GM18517 (cell line): ENCODE results near the gene SNX25.
"Not testable (repeated sequence)": the region's sequence is repeated elsewhere in the genome, so short reads cannot be mapped to it uniquely, and the experiment has no call there.

Experiments
- ATAC-seq: cut with Tn5 transposase; IDR thresholded peaks from one replicate; pipeline ENCODE4 v1.9.1; 2021; ENCODE audit warnings: mild to moderate bottlenecking, moderate library complexity; ENCODE audit not compliant: unreplicated experiment

SNX25 gene

GRCh38 chr4:185298728-185299430 lies 89.5 kb downstream of the SNX25 start:
- no peak for ATAC-seq

- no peak for ATAC-seq
Measured at GRCh38 chr4:185304541-185304940, 95.1 kb downstream of the SNX25 start.

GRCh38 chr4:185304944-185305690 lies 95.7 kb downstream of the SNX25 start:
- ATAC-seq, result peak; percentile 54

- no peak for ATAC-seq
Measured at GRCh38 chr4:185305979-185306442, 96.6 kb downstream of the SNX25 start.

GRCh38 chr4:185307136-185307950 lies 97.9 kb downstream of the SNX25 start:
- ATAC-seq, result peak; percentile 71

GRCh38 chr4:185309770-185310169 lies 100.4 kb downstream of the SNX25 start:
- peak; percentile 65 for ATAC-seq

- peak; percentile 22 for ATAC-seq
Measured at GRCh38 chr4:185311113-185311888, 101.9 kb downstream of the SNX25 start.

- ATAC-seq, result no peak
Measured at GRCh38 chr4:185312699-185313098, 103.3 kb downstream of the SNX25 start.

GRCh38 chr4:185317462-185317861 lies 108.1 kb downstream of the SNX25 start:
- not testable (repeated sequence) for ATAC-seq

GRCh38 chr4:185317880-185318279 lies 108.5 kb downstream of the SNX25 start:
- no peak for ATAC-seq

- ATAC-seq, result no peak
Measured at GRCh38 chr4:185318679-185319078, 109.3 kb downstream of the SNX25 start.

GRCh38 chr4:185322803-185323202 lies 113.4 kb downstream of the SNX25 start:
- ATAC-seq, result no peak

GRCh38 chr4:185323606-185324005 lies 114.2 kb downstream of the SNX25 start:
- ATAC-seq, result no peak

- ATAC-seq, result not testable (repeated sequence)
Measured at GRCh38 chr4:185324361-185324760, 115.0 kb downstream of the SNX25 start.

- ATAC-seq, result not testable (repeated sequence)
Measured at GRCh38 chr4:185325721-185326120, 116.3 kb downstream of the SNX25 start.

GRCh38 chr4:185328586-185328985 lies 119.2 kb downstream of the SNX25 start:
- no peak for ATAC-seq

GRCh38 chr4:185329879-185330510 lies 120.6 kb downstream of the SNX25 start:
- not testable (repeated sequence) for ATAC-seq

- ATAC-seq, result peak; percentile 73
Measured at GRCh38 chr4:185332575-185333464, 123.4 kb downstream of the SNX25 start.

- no peak for ATAC-seq
Measured at GRCh38 chr4:185334326-185334725, 124.9 kb downstream of the SNX25 start.
